ENCODE measurements around the gene PLA2G10.
"Not testable (repeated sequence)": the region's sequence is repeated elsewhere in the genome, so short reads cannot be mapped to it uniquely, and the experiment has no call there.

Gene PLA2G10

GRCh38 chr16:14635395-14636165 lies 58.5 kb downstream of the PLA2G10 start:
- Histone ChIP-seq H3K4me1 (ENCODE audit: insufficient read depth, poor library complexity, severe bottlenecking) (peaks cover 26% of the 10 kb centered on the region), H3K4me3 (ENCODE audit: severe bottlenecking) (no peak overlapping the region)
- ATAC-seq (ENCODE audit: low read depth): no peak

GRCh38 chr16:14634389-14634725 lies 59.8 kb downstream of the PLA2G10 start:
- H3K27ac ChIP-seq (ENCODE audit: poor library complexity, severe bottlenecking): no peak overlapping the region
- peaks cover 38% of the 10 kb centered on the region for H3K36me3 ChIP-seq (ENCODE audit: low read depth)
- H3K27me3 ChIP-seq (ENCODE audit: insufficient read depth, poor library complexity, severe bottlenecking): no peaks in the 10 kb centered on the region
- H3K9me3 ChIP-seq (ENCODE audit: severe bottlenecking): no peaks in the 10 kb centered on the region
- H3K4me1 ChIP-seq (ENCODE audit: insufficient read depth, poor library complexity, severe bottlenecking): peaks cover 27% of the 10 kb centered on the region
- TF ChIP-seq CTCF (IDR thresholded peaks at IDR 0.05; ENCODE audit: poor library complexity, severe bottlenecking): no peak
- no peak for DNase-seq (ENCODE audit: low spot score)
- peak overlapping the region; percentile 98 for H3K4me3 ChIP-seq (ENCODE audit: severe bottlenecking)
- no peak for ATAC-seq (ENCODE audit: low read depth)

More at GRCh38 chr16:14635395-14636165, 58.5 kb downstream of the PLA2G10 start:
- DNase-seq (ENCODE audit: low spot score): no peak
- no peaks in the 10 kb centered on the region for H3K27me3 ChIP-seq (ENCODE audit: insufficient read depth, poor library complexity, severe bottlenecking)
- peak overlapping the region; percentile 26 for H3K27ac ChIP-seq (ENCODE audit: poor library complexity, severe bottlenecking)
- no peak for TF ChIP-seq CTCF (IDR thresholded peaks at IDR 0.05; ENCODE audit: poor library complexity, severe bottlenecking)
- peaks cover 48% of the 10 kb centered on the region for H3K36me3 ChIP-seq (ENCODE audit: low read depth)
- no peaks in the 10 kb centered on the region for H3K9me3 ChIP-seq (ENCODE audit: severe bottlenecking)

- H3K27me3 ChIP-seq (ENCODE audit: insufficient read depth, poor library complexity, severe bottlenecking): no peaks in the 10 kb centered on the region
- peak; percentile 74 for ATAC-seq (ENCODE audit: low read depth)
- peak within 1 kb of the TSS; percentile 98 for H3K4me3 ChIP-seq (ENCODE audit: severe bottlenecking)
Measured at GRCh38 chr16:14632693-14633569, 61.2 kb downstream of the PLA2G10 start, which contains the start of gene BFAR. BFAR (plus strand) TSS chr16:14632951; CDS start chr16:14644347, 11,396 bp downstream.

GRCh38 chr16:14630620-14631330 lies 63.3 kb downstream of the PLA2G10 start:
- Histone ChIP-seq H3K4me3 (ENCODE audit: severe bottlenecking) (peak overlapping the region; percentile 74), H3K27ac (ENCODE audit: poor library complexity, severe bottlenecking) (peak overlapping the region; percentile 74), H3K4me1 (ENCODE audit: insufficient read depth, poor library complexity, severe bottlenecking) (peaks cover 28% of the 10 kb centered on the region), H3K36me3 (ENCODE audit: low read depth) (peaks cover 42% of the 10 kb centered on the region)
- not testable (repeated sequence) for H3K27me3 ChIP-seq (ENCODE audit: insufficient read depth, poor library complexity, severe bottlenecking); H3K9me3 ChIP-seq (ENCODE audit: severe bottlenecking); DNase-seq (ENCODE audit: low spot score); ATAC-seq (ENCODE audit: low read depth)

More at GRCh38 chr16:14632693-14633569, 61.2 kb downstream of the PLA2G10 start, which contains the start of gene BFAR:
- H3K9me3 ChIP-seq (ENCODE audit: severe bottlenecking): no peaks in the 10 kb centered on the region
- peaks cover 40% of the 10 kb centered on the region for H3K4me1 ChIP-seq (ENCODE audit: insufficient read depth, poor library complexity, severe bottlenecking)
- no peak for TF ChIP-seq CTCF (IDR thresholded peaks at IDR 0.05; ENCODE audit: poor library complexity, severe bottlenecking)
- DNase-seq (ENCODE audit: low spot score): peak; percentile 97
- H3K27ac ChIP-seq (ENCODE audit: poor library complexity, severe bottlenecking): peak within 1 kb of the TSS; percentile 74
- peaks cover 38% of the 10 kb centered on the region for H3K36me3 ChIP-seq (ENCODE audit: low read depth)

Measured in RWPE2 (cell line).